ENCODE results near the gene RNF20.
"Not testable (repeated sequence)": the region's sequence is repeated elsewhere in the genome, so short reads cannot be mapped to it uniquely, and the experiment has no call there.

Gene RNF20

GRCh38 chr9:101587332-101588043 is 53.8 kb downstream of the RNF20 start:
- H3K27me3 ChIP-seq (ENCODE audit: low read length), result no peaks in the 10 kb centered on the region
- H3F3A ChIP-seq (ENCODE audit: insufficient read depth), result no peaks in the 10 kb centered on the region
- H3K36me3 ChIP-seq (ENCODE audit: low read length), result no peaks in the 10 kb centered on the region
- H3K4me2 ChIP-seq (ENCODE audit: low read depth, low read length, poor library complexity, severe bottlenecking), result no peak overlapping the region
- no peaks in the 10 kb centered on the region for H4K20me1 ChIP-seq (ENCODE audit: low read depth, low read length)
- H3K9me3 ChIP-seq (ENCODE audit: insufficient read depth, low read length), result no peaks in the 10 kb centered on the region
- no peak overlapping the region for H3K27ac ChIP-seq (ENCODE audit: low read depth, low read length)
- no peak overlapping the region for H3K9ac ChIP-seq (ENCODE audit: low read length)
- TF ChIP-seq CTCF (IDR thresholded peaks at IDR 0.05; ENCODE audit: insufficient read depth, low read length, poor library complexity, severe bottlenecking), result no peak
- TF ChIP-seq EZH2phosphoT487 (conservative IDR thresholded peaks at IDR 0.05; ENCODE audit: low read length), result no peak
- no peak overlapping the region for H3K4me3 ChIP-seq (ENCODE audit: insufficient read depth, low read length, poor library complexity, severe bottlenecking)
- no peaks in the 10 kb centered on the region for H3K79me2 ChIP-seq (ENCODE audit: insufficient read depth, low read length)
- H2AFZ ChIP-seq (ENCODE audit: low read depth, low read length, severe bottlenecking), result no peak overlapping the region
- no peaks in the 10 kb centered on the region for H3K9me2 ChIP-seq (replicated peaks; ENCODE audit: insufficient read depth, low read length)

- not testable (repeated sequence) for H3K79me2 ChIP-seq (ENCODE audit: insufficient read depth, low read length); H3K4me2 ChIP-seq (ENCODE audit: low read depth, low read length, poor library complexity, severe bottlenecking); H3K27me3 ChIP-seq (ENCODE audit: low read length); H3K9ac ChIP-seq (ENCODE audit: low read length); H3K36me3 ChIP-seq (ENCODE audit: low read length); H3K27ac ChIP-seq (ENCODE audit: low read depth, low read length); H3K4me3 ChIP-seq (ENCODE audit: insufficient read depth, low read length, poor library complexity, severe bottlenecking); H3K9me2 ChIP-seq (replicated peaks; ENCODE audit: insufficient read depth, low read length); H3K9me3 ChIP-seq (ENCODE audit: insufficient read depth, low read length); H2AFZ ChIP-seq (ENCODE audit: low read depth, low read length, severe bottlenecking); H3F3A ChIP-seq (ENCODE audit: insufficient read depth); H4K20me1 ChIP-seq (ENCODE audit: low read depth, low read length)
Measured at GRCh38 chr9:101590074-101590473, 56.4 kb downstream of the RNF20 start.

- TF ChIP-seq EZH2phosphoT487 (conservative IDR thresholded peaks at IDR 0.05; ENCODE audit: low read length), result no peak
- TF ChIP-seq CTCF (IDR thresholded peaks at IDR 0.05; ENCODE audit: insufficient read depth, low read length, poor library complexity, severe bottlenecking), result no peak
- Histone ChIP-seq H3F3A (ENCODE audit: insufficient read depth) (no peaks in the 10 kb centered on the region), H3K27ac (ENCODE audit: low read depth, low read length) (no peak overlapping the region), H3K4me3 (ENCODE audit: insufficient read depth, low read length, poor library complexity, severe bottlenecking) (no peak overlapping the region), H4K20me1 (ENCODE audit: low read depth, low read length) (no peaks in the 10 kb centered on the region), H3K9me2 (replicated peaks; ENCODE audit: insufficient read depth, low read length) (no peaks in the 10 kb centered on the region), H3K36me3 (ENCODE audit: low read length) (no peaks in the 10 kb centered on the region), H3K27me3 (ENCODE audit: low read length) (no peaks in the 10 kb centered on the region), H3K9me3 (ENCODE audit: insufficient read depth, low read length) (no peaks in the 10 kb centered on the region), H2AFZ (ENCODE audit: low read depth, low read length, severe bottlenecking) (no peak overlapping the region), H3K79me2 (ENCODE audit: insufficient read depth, low read length) (no peaks in the 10 kb centered on the region), H3K9ac (ENCODE audit: low read length) (no peak overlapping the region), H3K4me2 (ENCODE audit: low read depth, low read length, poor library complexity, severe bottlenecking) (no peak overlapping the region)
Measured at GRCh38 chr9:101590901-101591300, 57.2 kb downstream of the RNF20 start.

- no peaks in the 10 kb centered on the region for H3K9me2 ChIP-seq (replicated peaks; ENCODE audit: insufficient read depth, low read length)
- H3K27ac ChIP-seq (ENCODE audit: low read depth, low read length), result no peak overlapping the region
- H3K27me3 ChIP-seq (ENCODE audit: low read length), result no peaks in the 10 kb centered on the region
- H3F3A ChIP-seq (ENCODE audit: insufficient read depth), result no peaks in the 10 kb centered on the region
- H4K20me1 ChIP-seq (ENCODE audit: low read depth, low read length), result no peaks in the 10 kb centered on the region
- H3K9ac ChIP-seq (ENCODE audit: low read length), result no peak overlapping the region
- H3K9me3 ChIP-seq (ENCODE audit: insufficient read depth, low read length), result no peaks in the 10 kb centered on the region
- H3K79me2 ChIP-seq (ENCODE audit: insufficient read depth, low read length), result no peaks in the 10 kb centered on the region
- TF ChIP-seq EZH2phosphoT487 (conservative IDR thresholded peaks at IDR 0.05; ENCODE audit: low read length) (no peak), CTCF (IDR thresholded peaks at IDR 0.05; ENCODE audit: insufficient read depth, low read length, poor library complexity, severe bottlenecking) (no peak)
- no peak overlapping the region for H2AFZ ChIP-seq (ENCODE audit: low read depth, low read length, severe bottlenecking)
- no peak overlapping the region for H3K4me2 ChIP-seq (ENCODE audit: low read depth, low read length, poor library complexity, severe bottlenecking)
- no peaks in the 10 kb centered on the region for H3K36me3 ChIP-seq (ENCODE audit: low read length)
- H3K4me3 ChIP-seq (ENCODE audit: insufficient read depth, low read length, poor library complexity, severe bottlenecking), result no peak overlapping the region
Measured at GRCh38 chr9:101591787-101592446, 58.3 kb downstream of the RNF20 start.

Data from SU-DHL-6 (cell line).